GM12875 (cell line): ENCODE data around the gene RPS6KA5.
"Not testable (repeated sequence)": the region's sequence is repeated elsewhere in the genome, so short reads cannot be mapped to it uniquely, and the experiment has no call there.

Experiments
- H3K4me3 ChIP-seq: one replicate; pipeline ENCODE4 v1.5.1; 2011; ENCODE audit warnings: low read depth, low read length, control low read depth
- CTCF ChIP-seq: IDR thresholded peaks from 2 replicates; pipeline ENCODE4 v1.5.1; 2011; ENCODE audit warnings: low read depth, mild to moderate bottlenecking, control low read depth, inconsistent platforms, low read length, moderate library complexity, borderline replicate concordance; ENCODE audit not compliant: insufficient read depth

The RPS6KA5 gene

GRCh38 chr14:90846511-90846910, 213.9 kb downstream of the RPS6KA5 start:
- no peak overlapping the region for H3K4me3 ChIP-seq
- TF ChIP-seq CTCF, result no peak

- TF ChIP-seq CTCF, result no peak
- H3K4me3 ChIP-seq, result no peak overlapping the region
Measured at GRCh38 chr14:90844321-90844720, 216.1 kb downstream of the RPS6KA5 start.

- no peak overlapping the region for H3K4me3 ChIP-seq
- TF ChIP-seq CTCF, result no peak
Measured at GRCh38 chr14:90842726-90843125, 217.7 kb downstream of the RPS6KA5 start.

GRCh38 chr14:90840667-90841066, 219.8 kb downstream of the RPS6KA5 start:
- H3K4me3 ChIP-seq, result not testable (repeated sequence)

- TF ChIP-seq CTCF, result no peak
- H3K4me3 ChIP-seq, result no peak overlapping the region
Measured at GRCh38 chr14:90839889-90840266, 220.6 kb downstream of the RPS6KA5 start.

GRCh38 chr14:90839024-90839888, 221.2 kb downstream of the RPS6KA5 start:
- no peak for TF ChIP-seq CTCF
- no peak overlapping the region for H3K4me3 ChIP-seq

GRCh38 chr14:90838531-90838930, 221.9 kb downstream of the RPS6KA5 start:
- H3K4me3 ChIP-seq, result not testable (repeated sequence)

GRCh38 chr14:90837355-90837754, 223.1 kb downstream of the RPS6KA5 start:
- TF ChIP-seq CTCF, result no peak
- no peak overlapping the region for H3K4me3 ChIP-seq
